HG02798 (cell line): ENCODE results near the gene CDK15.

Source experiments
- ATAC-seq: cut with Tn5 transposase; IDR thresholded peaks from one replicate; pipeline ENCODE4 v1.9.1; 2021; ENCODE audit warnings: mild to moderate bottlenecking; ENCODE audit not compliant: unreplicated experiment, poor library complexity

The CDK15 gene

DNA sequence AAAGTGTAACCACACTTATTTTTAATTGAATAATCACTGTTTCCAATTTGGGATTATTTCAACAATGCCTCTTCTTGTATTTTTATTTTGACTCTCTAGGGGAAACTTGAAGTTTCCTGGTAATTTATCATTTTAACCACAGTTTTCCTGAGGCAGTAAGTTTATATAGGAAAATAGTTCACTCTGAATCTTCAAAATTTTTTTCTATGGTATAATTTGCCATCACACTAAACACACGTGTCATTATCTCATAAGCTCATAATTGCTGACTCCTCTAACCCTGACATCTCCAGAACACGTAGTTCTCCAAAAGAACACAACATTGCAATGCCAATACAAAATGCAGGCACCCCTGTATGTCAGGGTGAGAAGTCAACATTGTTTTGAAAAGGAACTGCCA is 125.1 kb downstream of the CDK15 start:
- no peak for ATAC-seq

DNA sequence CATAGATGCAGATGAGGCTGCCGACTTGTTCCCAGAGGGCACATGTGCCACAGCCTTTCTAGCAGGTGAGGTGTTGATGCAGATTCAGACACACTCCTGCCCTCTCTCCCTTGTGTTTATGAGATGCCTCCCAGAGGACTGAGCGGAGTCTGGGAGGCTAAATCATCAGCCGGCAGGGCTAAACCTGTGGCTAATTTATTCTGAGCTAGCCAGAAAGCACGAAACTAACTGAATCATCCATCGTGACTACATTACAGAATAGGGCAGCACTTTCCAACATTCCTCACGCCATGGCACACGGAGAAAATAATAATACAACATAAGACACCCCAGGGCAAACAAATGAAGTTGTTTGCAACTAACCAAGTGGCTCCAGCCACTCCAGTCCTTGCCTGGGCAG is 125.6 kb downstream of the CDK15 start:
- ATAC-seq, result no peak

DNA sequence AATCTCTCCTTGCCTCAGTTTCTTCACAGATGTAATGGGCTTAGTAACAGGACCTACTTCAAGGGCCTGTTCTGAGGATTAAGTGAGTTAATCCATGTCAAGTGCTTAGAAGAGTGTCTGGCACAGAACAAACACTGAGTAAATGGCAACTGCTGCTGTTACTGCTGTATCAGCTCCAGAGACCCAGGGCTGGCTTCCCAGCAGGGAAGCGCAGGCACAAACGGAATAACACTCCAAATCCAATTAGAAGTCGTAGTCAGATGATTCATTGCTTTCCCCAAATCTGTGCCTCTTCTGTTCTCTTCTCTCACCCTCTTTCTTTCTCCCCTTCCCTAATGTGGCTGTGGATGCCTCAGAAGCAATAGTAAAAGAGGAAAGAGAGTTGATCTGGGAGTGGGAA is 126.2 kb downstream of the CDK15 start:
- ATAC-seq, result no peak

GRCh38 chr2:201933792-201934237 is 127.5 kb downstream of the CDK15 start:
- ATAC-seq, result no peak

DNA sequence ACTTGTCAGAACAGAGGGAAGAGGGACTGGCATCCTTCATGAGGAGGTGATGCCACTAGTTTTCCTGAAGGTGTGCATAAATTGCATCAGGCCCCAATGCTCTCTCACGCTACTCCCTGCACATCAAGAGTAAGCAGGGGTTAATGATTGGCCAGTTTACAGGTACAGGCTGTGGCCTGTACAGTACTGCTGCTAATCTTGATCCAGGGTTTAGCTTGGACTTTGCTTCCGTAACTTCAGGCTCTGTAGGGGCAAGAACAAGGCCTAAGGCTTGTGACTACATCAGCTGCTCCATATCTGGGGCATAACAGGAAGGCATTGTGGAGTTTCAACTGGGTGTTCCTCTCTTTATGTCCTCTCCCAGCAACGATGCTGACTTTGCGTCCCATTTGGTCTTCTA is 130.5 kb downstream of the CDK15 start:
- ATAC-seq, result no peak

GRCh38 chr2:201937343-201937742 is 131.0 kb downstream of the CDK15 start:
- no peak for ATAC-seq

DNA sequence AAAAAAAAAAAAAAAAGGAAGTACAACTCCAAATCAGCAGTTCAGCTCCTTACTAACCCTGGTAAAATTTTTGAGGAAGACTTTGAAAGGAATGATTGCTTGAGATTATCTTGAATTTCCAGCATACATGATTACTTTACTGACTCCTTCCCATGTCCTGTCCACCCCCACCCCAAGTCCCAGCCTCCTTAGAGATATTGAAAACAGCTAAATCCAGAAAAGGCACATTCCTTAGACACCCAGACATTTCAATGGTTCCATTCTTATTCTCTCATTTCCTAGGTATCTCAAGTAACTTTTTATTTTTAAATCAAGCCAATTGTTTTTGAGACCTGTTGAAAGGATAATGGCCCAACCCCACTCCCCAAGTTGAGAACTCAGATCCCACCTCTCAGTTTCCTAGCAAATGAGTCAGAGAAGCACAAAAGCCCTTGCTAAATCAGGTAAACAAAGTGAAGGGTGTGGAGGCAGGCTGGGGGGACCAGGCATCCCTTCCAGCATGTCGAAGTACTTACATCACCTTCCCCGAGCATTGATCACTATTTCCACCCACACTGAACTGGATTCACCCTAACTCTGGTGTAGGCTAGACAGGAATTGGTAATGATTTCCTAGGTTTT is 131.9 kb downstream of the CDK15 start:
- ATAC-seq, result no peak

DNA sequence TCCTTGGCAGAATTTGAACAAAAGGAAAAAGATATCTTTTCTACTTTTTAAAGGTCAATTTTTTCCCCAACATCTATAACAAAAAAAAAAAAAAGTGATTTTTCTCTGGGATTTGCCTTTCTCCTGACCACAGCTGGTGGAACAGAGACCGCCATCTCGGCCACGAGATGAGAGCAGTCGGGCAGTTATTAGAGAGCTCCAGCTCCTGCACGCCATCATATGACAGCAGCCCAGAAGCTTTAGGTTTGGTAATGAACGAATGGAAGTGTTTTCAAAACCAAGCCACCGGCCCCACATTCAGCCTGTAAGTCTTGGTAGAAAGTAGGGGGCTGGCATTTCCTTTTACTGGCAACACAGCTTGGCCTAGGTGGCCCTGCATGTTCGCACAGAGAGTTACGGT is 132.4 kb downstream of the CDK15 start:
- no peak for ATAC-seq

DNA sequence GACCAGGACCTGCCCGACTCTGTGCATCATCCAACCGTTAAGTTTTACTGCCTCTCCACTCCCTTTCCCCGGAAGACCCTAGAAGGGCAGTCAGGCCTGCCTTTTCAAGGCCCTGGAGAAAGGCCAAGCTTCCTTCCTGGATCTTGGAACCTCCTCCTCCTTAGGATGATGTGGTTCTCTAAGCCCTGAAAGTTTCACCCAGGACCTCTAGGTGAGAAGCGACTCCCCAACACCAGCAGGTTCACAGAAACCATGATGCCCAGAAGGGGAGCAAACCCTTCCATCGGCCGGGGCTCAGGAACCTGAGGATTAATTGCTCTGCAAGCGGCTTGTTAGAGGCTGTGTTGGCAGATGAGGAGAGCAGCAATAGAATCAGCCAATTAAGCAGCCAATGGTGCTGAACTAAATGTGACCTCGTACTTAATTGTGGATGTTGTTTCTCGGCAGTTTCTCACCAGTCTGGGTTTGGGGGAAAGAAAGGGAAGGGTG is 133.2 kb downstream of the CDK15 start:
- ATAC-seq, result no peak

- ATAC-seq, result no peak
Measured at GRCh38 chr2:201942531-201942930, 136.2 kb downstream of the CDK15 start.
